WERI-Rb-1 (cell line): Measurements from ENCODE around the gene PARG.
A peak's percentile ranks its signal among the peaks of the same experiment; 100 is the strongest.

ENCODE experiments used
- DNase-seq: peaks from one replicate; pipeline ENCODE4 v3.0.0-alpha.2; 2020
- H3K27ac ChIP-seq: fragments of 250-450 bp; sonication (Bioruptor Pico); 2 replicates; pipeline ENCODE4 v1.5.1; 2020; ENCODE audit warnings: mild to moderate bottlenecking, moderate library complexity
- H3K27me3 ChIP-seq: fragments of 250-450 bp; sonication (Bioruptor Pico); 2 replicates; pipeline ENCODE4 v1.5.1; 2021; ENCODE audit warnings: mild to moderate bottlenecking, low read depth, moderate library complexity; ENCODE audit not compliant: insufficient read depth, severe bottlenecking
- H3K36me3 ChIP-seq: fragments of 250-450 bp; sonication (Bioruptor Pico); 2 replicates; pipeline ENCODE4 v1.5.1; 2020; ENCODE audit warnings: mild to moderate bottlenecking, moderate library complexity
- H3K4me3 ChIP-seq: 2 replicates; pipeline ENCODE4 v1.5.1; 2011; ENCODE audit warnings: low read depth, mild to moderate bottlenecking, control low read depth, low read length
- H3K9me3 ChIP-seq: fragments of 250-450 bp; sonication (Bioruptor Pico); 2 replicates; pipeline ENCODE4 v1.5.1; 2021; ENCODE audit warnings: mild to moderate bottlenecking, moderate library complexity; ENCODE audit not compliant: severe bottlenecking
- TF ChIP-seq, protein P1 (sequence below): IDR thresholded peaks from 2 replicates; pipeline ENCODE4 v1.5.1; 2011; ENCODE audit warnings: low read depth, mild to moderate bottlenecking, control low read depth, inconsistent platforms, low read length

PARG gene

DNA sequence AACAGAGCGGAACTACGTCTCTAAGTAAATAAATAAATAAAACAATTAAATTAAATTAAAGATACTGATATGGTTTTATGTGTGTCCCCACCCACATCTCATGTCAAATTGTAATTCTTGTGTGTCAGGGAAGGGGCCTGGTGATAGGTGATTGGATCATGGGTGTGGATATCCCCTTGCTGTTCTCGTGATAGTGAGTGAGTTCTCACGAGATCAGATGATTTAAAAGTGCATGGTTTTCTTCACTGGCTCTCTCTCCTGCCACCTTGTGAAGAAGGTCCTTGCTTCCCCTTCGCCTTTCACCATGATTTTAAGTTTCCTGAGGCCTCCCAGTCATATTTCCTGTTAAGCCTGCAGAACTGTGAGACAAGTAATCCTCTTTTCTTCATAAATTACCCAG is 150.7 kb downstream of the PARG start:
- H3K36me3 ChIP-seq, result no peaks in the 10 kb centered on the region
- no peak for DNase-seq
- TF ChIP-seq, protein P1, sequence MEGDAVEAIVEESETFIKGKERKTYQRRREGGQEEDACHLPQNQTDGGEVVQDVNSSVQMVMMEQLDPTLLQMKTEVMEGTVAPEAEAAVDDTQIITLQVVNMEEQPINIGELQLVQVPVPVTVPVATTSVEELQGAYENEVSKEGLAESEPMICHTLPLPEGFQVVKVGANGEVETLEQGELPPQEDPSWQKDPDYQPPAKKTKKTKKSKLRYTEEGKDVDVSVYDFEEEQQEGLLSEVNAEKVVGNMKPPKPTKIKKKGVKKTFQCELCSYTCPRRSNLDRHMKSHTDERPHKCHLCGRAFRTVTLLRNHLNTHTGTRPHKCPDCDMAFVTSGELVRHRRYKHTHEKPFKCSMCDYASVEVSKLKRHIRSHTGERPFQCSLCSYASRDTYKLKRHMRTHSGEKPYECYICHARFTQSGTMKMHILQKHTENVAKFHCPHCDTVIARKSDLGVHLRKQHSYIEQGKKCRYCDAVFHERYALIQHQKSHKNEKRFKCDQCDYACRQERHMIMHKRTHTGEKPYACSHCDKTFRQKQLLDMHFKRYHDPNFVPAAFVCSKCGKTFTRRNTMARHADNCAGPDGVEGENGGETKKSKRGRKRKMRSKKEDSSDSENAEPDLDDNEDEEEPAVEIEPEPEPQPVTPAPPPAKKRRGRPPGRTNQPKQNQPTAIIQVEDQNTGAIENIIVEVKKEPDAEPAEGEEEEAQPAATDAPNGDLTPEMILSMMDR, result no peak
- no peak overlapping the region for H3K4me3 ChIP-seq
- no peaks in the 10 kb centered on the region for H3K27me3 ChIP-seq
- H3K9me3 ChIP-seq, result no peaks in the 10 kb centered on the region
- no peak overlapping the region for H3K27ac ChIP-seq

GRCh38 chr10:49784681-49785080 is 157.1 kb downstream of the PARG start:
- Histone ChIP-seq H3K9me3 (no peaks in the 10 kb centered on the region), H3K27me3 (no peaks in the 10 kb centered on the region), H3K36me3 (no peaks in the 10 kb centered on the region), H3K27ac (no peak overlapping the region), H3K4me3 (no peak overlapping the region)
- DNase-seq, result no peak
- TF ChIP-seq, protein P1, result no peak

GRCh38 chr10:49783645-49784044 is 158.2 kb downstream of the PARG start:
- Histone ChIP-seq H3K4me3 (no peak overlapping the region), H3K27me3 (no peaks in the 10 kb centered on the region), H3K27ac (no peak overlapping the region), H3K36me3 (no peaks in the 10 kb centered on the region), H3K9me3 (no peaks in the 10 kb centered on the region)
- DNase-seq, result no peak
- TF ChIP-seq, protein P1, result 0 out of 2 replicates have a peak, but pooled peaks have one; percentile 23

DNA sequence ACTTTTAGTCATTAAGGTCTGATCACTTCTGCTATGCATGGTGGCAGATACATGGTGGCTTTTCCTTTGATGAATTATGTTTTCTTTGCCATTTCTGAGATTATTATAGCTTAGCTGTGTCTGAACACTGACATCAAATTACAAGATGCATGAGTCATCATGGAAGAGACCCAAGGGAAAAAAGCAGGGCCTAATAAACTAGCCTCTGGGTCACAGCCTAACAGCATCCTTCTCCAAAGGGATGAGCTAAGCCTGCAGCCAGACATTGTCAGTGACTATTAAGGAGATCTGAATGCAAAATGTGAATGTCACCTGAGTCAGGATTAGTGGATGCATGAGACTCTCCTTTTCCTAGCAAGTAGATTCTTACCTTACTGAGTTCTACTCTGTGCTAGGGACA is 160.6 kb downstream of the PARG start:
- Histone ChIP-seq H3K9me3 (no peaks in the 10 kb centered on the region), H3K27ac (no peak overlapping the region), H3K36me3 (no peaks in the 10 kb centered on the region), H3K4me3 (no peak overlapping the region), H3K27me3 (no peaks in the 10 kb centered on the region)
- TF ChIP-seq, protein P1, result no peak
- DNase-seq, result no peak

- Histone ChIP-seq H3K27me3 (no peaks in the 10 kb centered on the region), H3K27ac (no peak overlapping the region), H3K36me3 (no peaks in the 10 kb centered on the region), H3K9me3 (no peaks in the 10 kb centered on the region), H3K4me3 (no peak overlapping the region)
- no peak for DNase-seq
- TF ChIP-seq, protein P1, result no peak
These were observed 163.6 kb downstream of the PARG start for GRCh38 chr10:49778197-49778596.

GRCh38 chr10:49776851-49777250 is 165.0 kb downstream of the PARG start:
- Histone ChIP-seq H3K27ac (no peak overlapping the region), H3K27me3 (no peaks in the 10 kb centered on the region), H3K9me3 (no peaks in the 10 kb centered on the region), H3K36me3 (no peaks in the 10 kb centered on the region), H3K4me3 (no peak overlapping the region)
- TF ChIP-seq, protein P1, result no peak
- no peak for DNase-seq
